ENCODE data around the gene LARGE2.

The LARGE2 gene

DNA sequence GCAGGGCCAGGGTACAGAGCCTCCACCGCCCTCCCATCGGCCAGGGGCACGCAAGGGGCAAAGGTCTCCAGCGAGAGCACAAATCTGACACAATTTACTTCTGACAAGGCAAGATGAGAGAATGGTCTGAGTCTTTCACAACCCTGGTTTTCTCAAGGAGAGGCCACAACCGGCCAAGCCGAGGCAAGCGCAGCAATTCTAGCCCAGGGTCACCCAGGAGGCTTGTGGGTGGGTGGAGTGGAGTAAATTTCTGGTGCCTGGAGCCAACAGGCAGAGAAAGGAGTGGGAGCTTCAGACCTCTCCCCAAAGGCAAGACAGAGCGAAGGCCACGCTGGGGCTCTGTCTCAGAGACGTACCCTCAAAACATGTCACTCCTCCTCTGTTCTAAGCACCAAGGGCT lies 9.3 kb downstream of the LARGE2 start:
- no peak for DNase-seq

DNA sequence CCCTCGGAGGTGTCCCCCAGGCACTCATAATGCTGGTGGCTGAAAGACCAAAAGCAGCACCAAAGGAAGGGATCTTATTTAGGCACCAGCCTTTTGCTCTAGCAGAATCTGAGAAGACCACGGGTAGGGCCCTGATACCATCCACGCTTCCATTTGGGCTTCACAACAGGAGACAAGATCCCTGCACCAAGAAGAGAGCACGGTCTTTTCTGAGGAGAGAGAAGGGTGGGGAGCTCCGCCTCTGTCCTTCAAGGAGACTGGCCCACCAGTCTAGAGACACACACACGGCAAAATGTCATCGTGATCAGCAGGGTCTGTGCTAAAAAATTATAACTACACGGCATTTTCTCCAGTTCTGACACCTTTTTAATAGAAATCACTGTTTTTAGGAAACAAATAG lies 9.8 kb downstream of the LARGE2 start:
- DNase-seq, result no peak

DNA sequence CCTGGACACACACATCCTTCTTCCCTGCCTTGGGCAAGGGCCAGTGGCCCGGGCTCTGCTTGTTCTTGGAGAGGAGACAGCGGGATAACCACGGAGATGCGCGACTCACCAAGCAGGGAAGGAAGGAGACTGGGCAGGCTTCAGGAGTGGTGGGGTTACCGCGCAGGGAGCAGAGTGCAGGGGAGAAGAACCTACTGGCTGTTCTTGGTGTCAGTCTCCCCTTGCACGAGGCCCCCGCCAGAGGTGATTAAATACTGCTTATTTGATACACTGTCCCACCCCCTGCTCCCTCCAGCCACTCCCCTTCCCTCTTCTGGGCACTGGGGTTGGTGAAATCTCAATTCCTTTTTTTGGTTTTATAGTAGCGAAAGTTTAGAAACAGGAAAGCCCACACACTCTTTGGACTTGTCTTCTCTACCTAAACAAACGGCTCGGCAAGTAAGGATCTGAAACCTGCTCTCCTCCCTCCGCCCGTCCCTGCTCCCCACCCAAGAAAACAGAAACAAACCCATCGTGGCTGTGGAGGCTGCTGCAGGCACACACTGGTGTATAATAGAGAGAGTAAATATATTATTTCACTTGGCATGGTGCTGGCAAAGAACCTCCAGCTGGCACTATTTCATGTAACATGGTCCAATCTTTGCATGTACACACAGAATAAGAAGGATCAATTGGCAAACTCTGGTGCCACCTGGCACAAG lies 10.8 kb downstream of the LARGE2 start:
- DNase-seq, result peak; percentile 42

DNA sequence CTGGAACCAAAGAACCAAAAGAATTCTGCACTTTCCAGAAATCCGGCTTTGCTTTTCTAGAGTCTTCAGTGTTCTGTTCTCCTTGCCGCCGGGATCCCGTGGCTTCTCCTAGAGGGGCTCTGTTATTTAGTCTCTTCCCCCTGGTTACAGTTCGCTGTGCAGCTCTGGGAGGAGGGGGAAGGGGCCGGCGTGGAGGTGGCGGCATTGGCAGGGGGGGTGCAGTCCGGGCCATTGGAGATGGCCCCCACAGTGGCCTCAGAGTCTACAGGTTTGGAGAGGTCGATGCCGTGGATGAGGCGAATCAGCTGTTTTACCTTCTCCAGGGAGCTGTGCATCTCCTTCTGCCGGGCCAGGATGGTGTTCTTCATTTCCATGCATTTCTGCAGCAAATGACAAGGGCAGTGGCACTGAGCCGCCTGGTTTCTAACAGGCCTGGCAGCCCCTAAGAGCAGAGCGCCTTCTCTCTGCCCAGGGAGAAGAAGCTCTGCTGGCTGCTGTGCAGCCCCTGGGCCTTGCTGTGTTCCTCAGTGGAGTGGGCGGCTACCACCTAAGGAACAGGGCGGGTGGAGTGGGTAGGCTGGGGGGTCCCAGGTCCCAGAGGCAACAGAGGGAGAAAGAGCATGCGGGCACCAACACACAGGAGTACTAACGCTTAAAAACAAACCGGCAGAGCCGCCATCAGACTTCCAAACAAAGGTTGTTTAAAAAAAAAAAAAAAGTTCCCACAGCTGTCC lies 11.6 kb downstream of the LARGE2 start:
- DNase-seq, result no peak

DNA sequence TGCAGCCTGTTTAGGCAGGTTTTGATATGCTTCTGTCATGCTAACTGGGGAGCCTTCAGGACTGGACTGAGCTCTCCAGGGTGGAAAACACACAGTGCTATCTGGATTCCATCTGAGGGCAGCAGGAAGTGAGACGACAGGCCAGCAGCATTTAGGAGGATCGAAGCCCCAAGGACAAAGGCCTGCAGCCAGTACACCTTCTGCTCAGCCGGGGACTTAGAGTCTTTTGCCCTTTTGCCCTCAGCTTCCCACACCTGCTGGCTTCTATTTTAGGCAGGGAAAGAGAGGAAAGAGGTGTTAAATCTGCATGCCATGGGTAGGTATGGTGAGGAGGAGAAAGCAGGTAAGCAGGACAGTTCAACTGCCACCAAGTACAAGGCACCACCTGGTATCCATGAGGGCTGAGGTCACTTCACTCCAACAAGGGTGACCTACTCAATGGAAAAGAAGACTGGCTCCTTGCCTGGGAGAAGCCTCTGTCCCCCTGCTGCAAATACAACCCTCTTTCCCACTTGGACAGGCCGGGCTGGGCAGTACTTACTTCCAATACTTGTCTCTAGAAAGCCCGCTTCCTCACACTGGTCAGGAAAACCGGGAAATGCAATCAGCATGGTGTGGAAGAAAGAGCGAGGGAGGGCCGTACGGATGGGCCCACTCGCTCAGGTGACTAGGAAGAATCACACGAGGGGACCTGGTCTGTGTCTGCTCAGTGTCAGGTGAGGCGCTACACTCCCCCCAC lies 12.3 kb downstream of the LARGE2 start:
- DNase-seq, result no peak

DNA sequence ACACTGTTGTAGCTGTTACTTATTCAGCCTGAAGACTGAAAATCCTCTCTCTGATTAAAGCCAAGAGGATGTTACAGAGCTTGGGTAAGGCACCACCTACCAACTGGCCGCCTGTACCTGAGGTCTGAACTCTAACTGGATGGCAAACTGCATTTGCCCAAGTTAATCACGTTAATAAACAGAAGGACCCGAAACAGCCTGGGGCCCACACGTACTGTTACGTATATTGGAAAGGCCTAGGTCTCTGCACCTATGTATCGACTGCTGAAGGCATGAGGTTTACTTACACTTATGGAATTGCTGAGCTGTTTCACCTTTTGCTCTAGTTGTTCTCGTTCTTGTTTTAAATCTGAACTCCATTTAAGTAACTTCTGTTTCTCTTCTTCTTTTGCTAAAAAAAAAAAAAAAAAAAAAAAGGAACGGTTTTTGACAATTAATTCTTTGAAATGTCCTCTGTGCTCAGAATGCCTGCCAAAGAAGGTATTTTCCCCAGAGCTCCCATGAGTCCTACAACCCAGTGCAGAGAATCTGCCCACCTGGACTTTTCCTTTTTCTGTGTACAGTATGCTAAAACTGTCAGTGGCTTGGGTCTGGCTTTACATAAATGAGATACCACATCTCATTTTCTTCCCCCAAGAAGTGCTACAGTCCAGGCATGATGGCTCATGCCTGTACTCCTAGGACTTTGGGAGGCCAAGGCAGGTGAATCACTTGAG lies 13.1 kb downstream of the LARGE2 start:
- DNase-seq, result no peak

DNA sequence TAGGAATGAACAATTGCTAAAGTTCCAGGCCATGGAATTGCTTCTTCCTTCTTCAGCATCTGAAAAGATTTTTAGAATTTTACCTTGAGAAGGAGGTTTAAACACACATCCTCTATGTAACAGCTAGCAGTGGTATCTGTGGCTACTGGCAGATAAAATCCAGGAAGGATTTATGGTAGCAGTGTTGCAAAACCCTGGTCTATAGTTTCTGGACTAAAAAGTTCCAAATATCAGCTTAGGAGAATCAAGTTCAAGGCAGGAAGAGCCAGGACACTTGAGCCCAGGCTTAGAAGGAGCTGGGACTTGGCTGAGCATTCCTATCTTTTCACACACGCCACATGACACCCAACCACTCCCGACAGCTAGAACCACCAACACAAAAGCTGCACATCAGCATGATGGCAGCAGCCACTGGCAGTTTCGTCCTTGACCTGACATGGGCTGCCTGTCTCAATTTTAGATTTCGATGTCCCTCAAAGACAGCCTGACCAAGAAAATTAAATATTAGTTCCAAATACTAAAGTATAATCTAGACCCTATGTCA lies 14.1 kb downstream of the LARGE2 start:
- DNase-seq, result no peak

DNA sequence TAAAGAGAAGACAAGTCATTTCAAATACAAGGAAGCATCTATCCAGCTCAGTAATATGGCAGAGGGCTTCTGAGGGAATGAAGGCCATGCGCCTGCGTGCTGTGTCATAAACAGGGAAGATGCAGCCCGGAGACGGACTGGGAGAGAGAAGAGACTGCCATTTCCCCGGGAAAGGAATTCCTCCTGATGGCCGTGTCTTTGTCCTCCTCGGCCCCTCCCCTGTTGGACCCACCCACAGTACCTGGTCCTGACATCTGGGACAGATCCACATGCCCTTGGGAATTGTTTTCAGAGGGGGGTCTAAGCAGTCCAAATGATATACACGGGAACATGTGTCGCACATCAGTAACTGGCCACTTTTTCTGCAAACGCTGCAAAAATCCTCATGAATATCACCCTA lies 15.5 kb downstream of the LARGE2 start:
- no peak for DNase-seq

DNA sequence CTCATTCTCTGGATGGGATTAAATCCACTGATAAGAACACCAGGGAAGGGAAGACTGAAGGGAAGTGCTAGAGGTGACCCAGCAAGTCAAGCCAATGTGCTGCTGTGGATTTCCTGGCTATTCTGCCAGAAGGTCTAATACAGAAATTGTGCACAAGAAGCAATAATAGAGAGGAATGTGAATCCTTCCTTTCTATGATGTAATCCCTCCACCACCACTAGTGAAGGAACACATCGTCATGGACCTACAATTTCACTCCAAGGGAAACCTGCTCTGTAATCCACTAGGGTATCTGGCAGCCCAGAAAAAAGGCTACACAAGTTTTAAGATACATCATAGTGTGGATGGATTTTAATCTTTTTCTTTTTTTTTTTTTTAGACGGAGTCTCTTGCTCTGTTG lies 17.4 kb downstream of the LARGE2 start:
- DNase-seq, result no peak

DNA sequence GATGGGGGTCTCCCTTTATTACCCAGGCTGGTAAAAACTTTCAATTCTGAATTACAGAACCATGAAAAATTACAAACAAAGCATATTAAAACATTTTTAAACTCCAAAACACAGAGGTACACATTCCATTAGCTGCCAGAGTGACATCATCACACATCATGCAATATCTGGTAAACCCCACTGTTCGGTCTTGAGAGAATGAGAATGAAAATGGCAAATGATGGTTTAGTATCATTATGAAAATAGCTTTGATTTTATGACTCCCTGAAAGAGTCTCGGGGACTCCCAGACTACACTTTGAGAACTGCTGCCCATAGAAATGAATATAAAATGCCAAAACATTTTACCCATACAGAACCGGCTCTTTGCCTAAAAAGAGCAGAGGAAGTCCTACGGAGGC lies 18.8 kb downstream of the LARGE2 start:
- no peak for DNase-seq

DNA sequence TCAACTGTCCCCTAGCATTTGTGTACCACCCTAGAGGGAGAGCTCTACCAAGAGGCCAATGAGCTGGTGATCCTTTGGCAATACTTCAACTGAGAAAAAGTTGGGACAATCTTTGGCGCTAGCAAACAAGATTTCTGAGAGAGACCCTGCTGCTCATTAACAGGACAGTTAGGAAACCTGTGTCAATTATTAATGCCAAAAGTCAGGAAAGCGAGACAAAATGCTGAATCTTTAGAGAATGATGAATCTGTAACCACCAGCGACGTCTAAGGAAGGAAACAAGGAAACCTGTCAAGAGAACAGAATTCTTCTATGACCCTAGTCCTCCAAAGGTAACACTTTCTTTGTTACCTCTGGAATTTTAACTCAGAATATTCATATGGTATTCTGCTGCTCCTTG lies 19.9 kb downstream of the LARGE2 start:
- no peak for DNase-seq

DNA sequence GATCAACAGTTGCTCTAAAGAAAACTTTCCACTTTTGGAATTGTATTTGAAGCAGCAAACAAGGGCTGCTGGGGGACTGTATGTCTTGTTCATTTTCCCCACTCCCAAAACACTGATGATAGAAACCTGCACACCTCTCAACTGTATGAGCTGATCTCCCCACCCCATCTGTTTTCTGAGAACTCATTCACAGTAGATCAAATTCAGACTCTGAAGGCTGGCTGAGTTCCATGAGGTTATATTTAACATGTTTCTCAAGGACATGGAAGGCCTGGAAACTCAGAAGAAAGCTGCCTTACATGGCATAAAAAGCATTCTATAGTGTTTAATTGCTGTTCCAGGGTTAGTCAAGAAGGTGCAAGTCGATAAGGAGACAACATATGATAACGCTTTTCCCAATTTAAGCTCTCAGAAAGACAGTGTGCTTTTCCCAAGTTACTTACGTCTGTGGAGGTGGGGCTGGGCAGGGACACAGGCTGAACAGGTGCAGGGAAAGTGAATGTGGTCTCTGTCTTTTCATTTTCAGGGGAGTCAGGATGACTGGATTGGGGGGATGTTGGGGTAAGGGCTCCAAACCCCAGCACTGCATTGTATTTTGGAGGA lies 23.0 kb downstream of the LARGE2 start:
- no peak for DNase-seq

DNA sequence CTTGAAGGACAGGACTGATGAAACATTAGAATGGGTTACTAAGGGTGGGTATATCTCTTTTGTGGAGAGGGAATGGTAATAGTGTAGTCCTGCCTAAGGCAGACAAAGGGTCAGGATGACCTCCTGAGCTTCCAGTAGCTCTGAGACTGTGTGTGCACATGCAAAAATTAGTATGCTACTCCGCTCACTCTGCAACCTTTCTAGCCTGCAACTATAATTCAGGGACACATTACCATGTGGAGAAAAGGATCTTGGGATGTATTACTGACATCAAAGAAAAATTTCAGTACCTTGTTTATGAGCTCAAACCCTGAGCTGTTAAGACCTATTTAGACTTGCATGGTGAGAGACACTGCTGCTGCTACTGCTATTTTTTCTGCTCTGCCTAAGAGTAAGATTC lies 25.4 kb downstream of the LARGE2 start:
- no peak for DNase-seq

DNA sequence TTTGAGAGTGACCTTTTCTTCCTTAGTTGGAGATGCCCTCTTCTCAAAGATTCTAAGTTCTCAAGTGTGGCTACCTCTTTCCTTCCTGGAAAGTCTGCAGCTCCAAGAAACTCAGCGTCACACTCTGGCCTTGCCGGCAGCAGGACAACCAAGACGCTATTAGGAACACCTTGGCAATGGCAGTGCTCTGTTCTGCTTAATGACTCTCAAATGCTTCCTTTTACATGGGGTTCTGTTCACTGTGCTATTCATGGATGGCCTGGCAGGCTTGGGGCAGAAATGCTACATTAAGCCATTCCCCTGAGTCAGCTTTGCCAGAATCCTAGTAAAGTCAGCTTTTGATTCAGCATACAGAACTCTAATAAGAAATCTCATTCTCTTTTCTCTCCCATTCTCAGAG lies 25.9 kb downstream of the LARGE2 start:
- DNase-seq, result no peak

DNA sequence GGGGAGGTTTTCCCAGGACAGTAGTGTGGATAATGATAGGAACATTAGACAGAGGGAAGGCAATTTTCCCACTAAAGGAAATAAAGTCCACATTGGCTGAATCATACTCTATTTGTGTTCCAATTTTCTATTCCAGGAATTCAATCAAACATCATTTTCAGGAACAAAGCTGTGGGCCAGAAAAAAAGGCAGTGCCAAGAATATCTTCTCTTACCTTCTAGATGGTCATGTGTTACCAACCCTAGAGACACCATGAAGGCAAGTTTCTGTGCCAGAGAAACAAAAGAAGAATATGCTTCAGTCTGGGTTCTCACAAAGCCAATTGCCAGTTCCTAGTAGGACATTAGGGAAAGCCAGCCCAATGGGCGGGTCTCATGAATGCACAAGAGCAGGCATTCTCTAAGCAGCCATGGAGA lies 27.5 kb downstream of the LARGE2 start:
- no peak for DNase-seq

DNA sequence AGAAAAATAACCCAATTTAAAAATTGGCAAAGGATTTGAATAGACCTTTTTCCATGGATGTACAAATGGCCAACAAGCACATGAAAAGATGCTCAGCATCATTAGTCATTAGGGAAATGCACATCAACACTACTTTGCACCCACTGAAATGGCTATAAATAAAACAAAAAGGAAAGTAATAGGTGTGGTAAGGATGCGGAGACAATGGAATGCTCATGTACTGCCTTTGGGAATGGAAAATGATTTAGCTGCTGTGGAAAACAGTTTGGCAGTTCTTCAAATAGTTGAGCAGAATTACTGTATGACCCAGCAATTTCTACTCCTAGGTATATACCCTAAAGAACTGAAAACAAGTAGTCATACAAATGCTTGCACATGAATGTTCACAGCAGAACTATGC lies 37.4 kb downstream of the LARGE2 start:
- no peak for DNase-seq

DNA sequence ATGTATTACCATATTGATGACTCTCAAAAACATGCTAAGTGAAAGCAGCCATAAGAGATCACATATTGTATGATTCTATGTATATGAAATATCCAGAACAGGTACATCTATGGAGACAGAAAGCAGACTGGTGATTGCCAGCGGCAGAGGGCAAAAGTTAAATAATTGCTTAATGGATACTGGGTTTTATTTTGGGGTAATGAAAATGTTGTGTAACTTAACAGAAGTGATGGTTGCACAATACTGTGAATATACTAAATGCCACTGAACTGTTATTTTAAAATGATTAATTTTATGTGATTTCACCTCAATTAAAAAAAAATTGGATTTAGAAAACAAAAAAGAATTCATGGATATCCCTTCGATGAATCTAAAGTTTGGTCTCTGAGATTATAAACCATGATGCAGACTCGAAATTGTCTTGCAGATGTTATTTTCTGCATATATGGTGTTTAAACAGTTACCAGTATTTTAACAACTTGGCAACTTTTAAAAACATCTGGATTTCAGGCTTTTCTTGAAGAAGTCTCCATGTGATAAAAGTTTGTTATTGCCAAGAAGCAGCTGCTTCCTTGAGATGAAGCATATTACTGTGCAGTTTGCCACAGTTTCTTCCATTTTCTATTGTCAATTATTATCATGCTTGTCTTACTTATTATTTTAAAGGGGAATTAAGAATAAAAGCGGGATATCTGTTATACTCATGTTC lies 38.1 kb downstream of the LARGE2 start:
- no peak for DNase-seq

DNA sequence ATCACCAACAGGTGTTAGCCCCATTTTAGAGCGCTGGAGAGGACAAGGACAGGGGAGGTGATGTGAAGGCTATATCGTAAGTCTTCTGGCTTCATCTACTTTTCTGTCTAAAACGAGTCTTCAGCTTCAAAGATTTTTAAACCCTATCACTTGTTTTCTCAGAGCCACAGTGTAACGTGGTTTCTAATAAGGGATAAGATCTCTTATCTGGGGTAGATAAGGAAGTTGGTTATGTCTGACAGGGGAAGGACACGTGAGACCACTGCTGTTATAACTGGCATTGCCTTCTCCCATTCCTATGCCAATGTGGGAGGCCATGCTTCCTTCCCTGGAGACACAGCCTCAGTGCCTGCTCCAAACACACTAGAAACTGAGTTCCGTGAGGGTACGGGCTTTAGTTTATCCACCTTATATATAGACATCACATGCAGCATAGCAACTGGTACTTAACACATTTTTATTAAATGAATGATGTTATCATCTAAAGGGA lies 39.3 kb downstream of the LARGE2 start:
- DNase-seq, result no peak

DNA sequence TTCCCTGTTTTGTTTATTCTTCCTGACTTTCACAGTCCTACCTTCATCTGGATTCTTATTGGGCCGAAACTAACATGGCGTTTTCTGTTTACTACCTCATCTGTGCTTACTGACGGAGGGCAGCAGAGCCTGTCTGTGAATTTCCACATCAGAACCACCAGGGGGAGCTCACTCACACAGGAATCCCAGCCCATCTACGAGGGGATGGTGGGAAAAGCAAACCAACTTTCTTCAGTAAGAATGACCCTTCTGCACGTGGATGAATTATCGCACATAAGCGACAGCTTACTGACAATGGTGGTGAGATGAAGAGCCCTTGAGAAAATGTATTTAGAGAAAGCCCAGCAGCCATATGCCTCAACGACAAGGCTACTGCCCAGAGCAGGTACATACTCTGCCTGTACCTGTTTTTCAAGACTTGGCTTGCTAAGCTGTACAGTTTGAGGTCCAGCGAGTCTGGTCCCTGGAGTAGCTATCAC lies 42.5 kb downstream of the LARGE2 start:
- DNase-seq, result peak; percentile 51

DNA sequence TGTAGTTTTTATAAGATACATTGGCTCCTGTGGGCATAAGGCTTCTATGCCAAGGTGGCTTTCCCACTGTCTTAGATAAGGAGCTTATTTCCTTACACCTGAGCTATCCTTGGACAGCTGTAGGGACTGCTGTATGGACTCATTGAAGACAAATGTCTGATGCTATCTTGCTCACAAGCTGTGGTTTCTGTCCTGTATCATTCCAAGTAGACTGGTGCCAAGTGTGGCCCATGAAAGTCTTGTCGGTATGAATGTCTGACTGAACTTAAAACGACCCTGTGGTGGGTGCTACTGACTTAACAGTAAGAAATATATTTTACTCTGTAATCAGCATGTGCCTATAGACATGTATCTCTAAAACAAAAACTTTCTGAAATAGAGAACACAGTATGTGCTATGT lies 45.0 kb downstream of the LARGE2 start:
- no peak for DNase-seq

DNA sequence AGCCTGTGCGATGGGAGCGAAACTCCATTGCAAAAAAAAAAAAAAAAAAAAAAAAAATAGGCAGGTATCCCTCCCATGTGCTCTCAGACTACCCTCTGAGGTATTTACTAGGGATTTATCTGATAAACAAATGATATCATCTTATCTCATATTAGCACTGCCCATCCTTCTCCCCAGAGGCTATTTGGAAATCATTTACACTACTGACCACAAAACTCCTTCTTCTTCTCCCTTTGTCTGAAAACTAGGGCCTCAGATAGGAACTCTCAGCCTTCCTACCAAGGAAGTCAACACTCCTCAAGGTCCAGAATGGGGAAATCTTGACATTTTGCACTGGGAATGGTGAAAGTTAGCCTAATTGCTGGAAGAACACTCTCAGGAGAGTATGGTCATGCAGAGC lies 46.4 kb downstream of the LARGE2 start:
- DNase-seq, result no peak

DNA sequence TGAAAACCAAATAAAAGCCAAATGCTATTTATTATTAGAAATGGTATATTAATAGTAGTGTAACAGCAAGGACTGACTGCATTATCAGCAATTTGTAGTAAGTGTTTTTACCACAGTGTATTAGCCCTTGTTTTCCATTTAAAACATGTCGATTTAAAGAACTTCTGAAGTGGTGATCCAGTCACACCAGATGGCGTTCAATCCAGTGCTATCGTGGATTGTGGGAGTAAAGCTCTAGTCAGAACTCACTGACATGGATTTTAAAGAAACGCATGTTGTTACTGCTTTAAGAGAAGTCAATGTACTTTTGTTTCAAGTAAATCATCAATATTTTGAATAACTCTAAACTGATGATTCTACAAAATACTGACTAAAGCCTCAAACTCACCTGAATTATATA lies 51.1 kb downstream of the LARGE2 start:
- DNase-seq, result no peak

Data from NCI-H226 (cell line).